Measurements from ENCODE around the gene AMOTL1. TPM values are rescaled to one million over a fixed set of nuclear protein-coding genes. Genes with fewer than 3 reads are reported as not detected.
A peak's percentile ranks its signal among the peaks of the same experiment; 100 is the strongest.

AMOTL1 gene
- total RNA-seq, 3 donors from 2014 or later: 6.5 to 94.7 (median 11.3) TPM

- TF ChIP-seq CTCF (IDR thresholded peaks at IDR 0.05): no peak
- intact Hi-C loops (cut with DNase I, micrococcal nuclease): no loop called here
- no peak overlapping the region for H3K4me3 ChIP-seq
- peaks cover 5% of the 10 kb centered on the region for H3K9me3 ChIP-seq
- no peak for DNase-seq
- H3K4me1 ChIP-seq (ENCODE audit: low read depth): no peaks in the 10 kb centered on the region
- H3K36me3 ChIP-seq (ENCODE audit: low read depth): no peaks in the 10 kb centered on the region
- ATAC-seq: no peak
Measured at GRCh38 chr11:94888204-94888603, 120.0 kb downstream of the AMOTL1 start.

DNA sequence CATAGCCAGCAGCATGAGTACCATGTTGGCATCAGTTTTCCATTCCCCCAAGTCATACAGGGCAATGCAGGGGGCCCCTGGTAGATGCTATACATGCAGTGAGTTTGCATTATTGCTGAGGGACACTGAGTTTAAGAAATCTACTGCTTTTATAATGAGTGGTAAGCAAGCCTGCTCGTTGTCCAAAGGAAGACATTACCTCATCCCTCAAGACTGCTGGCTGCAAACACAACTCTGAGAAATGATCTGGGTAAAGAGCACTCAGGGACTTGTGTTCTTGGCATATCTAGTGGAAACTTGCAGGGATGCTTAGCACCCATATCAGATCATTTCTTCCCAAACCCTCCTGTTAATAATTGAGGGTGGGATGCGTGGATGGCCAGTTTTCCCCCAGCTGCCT is 127.3 kb downstream of the AMOTL1 start:
- intact Hi-C loops (cut with DNase I, micrococcal nuclease): loop anchor here (10.0 kb wide), 2 partner anchors 271 to 371 kb away; no protein-coding TSS in a partner anchor

GRCh38 chr11:94895971-94896370 is 127.8 kb downstream of the AMOTL1 start:
- intact Hi-C loops (cut with DNase I, micrococcal nuclease): loop anchor here (10.0 kb wide), 2 partner anchors 271 to 371 kb away; no protein-coding TSS in a partner anchor
- DNase-seq (no peak), ATAC-seq (no peak)
- Histone ChIP-seq H3K36me3 (ENCODE audit: low read depth) (no peaks in the 10 kb centered on the region), H3K4me3 (no peak overlapping the region), H3K4me1 (ENCODE audit: low read depth) (no peaks in the 10 kb centered on the region), H3K9me3 (peaks cover 7% of the 10 kb centered on the region)
- TF ChIP-seq CTCF (IDR thresholded peaks at IDR 0.05): no peak

More for the DNA sequence above, 127.3 kb downstream of the AMOTL1 start:
- Histone ChIP-seq H3K4me3 (no peak overlapping the region), H3K9me3 (peaks cover 7% of the 10 kb centered on the region), H3K36me3 (ENCODE audit: low read depth) (no peaks in the 10 kb centered on the region), H3K4me1 (ENCODE audit: low read depth) (no peaks in the 10 kb centered on the region)
- ATAC-seq (no peak), DNase-seq (no peak)
- no peak for TF ChIP-seq CTCF (IDR thresholded peaks at IDR 0.05)

DNA sequence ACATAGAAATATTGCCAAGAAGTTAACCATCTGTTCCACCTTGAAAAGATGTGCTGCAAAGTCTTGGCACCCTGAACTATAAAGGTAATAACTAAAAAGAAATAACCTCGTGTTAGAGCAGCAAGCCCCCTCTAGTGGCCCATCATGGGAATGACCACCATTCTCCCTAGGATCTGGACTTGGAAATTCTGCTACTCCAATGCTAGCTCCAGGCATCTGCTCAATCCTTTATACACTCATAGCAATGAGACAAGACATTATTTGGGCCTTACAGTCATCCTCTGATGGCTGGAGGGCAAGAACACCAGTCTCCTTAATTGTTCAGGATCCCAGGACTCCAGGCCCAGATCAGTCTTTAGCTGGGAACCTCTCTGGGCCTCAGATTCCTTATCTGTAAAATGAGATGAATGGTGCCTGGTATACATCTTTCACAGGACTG is 129.2 kb downstream of the AMOTL1 start:
- peak; percentile 64 for TF ChIP-seq CTCF (IDR thresholded peaks at IDR 0.05)
- ATAC-seq (peak; percentile 61), DNase-seq (peak in 1 of 3 donors; percentile 65)
- no peak overlapping the region for H3K4me3 ChIP-seq
- no peaks in the 10 kb centered on the region for H3K4me1 ChIP-seq (ENCODE audit: low read depth)
- peaks cover 7% of the 10 kb centered on the region for H3K9me3 ChIP-seq
- intact Hi-C loops (cut with DNase I, micrococcal nuclease): loop anchor here (10.0 kb wide), 2 partner anchors 273 to 373 kb away; no protein-coding TSS in a partner anchor
- H3K36me3 ChIP-seq (ENCODE audit: low read depth): no peaks in the 10 kb centered on the region

- intact Hi-C loops (cut with DNase I, micrococcal nuclease): no loop called here
- no peaks in the 10 kb centered on the region for H3K36me3 ChIP-seq (ENCODE audit: low read depth)
Measured at GRCh38 chr11:94907226-94907625, 139.1 kb downstream of the AMOTL1 start.

More at GRCh38 chr11:94907226-94907625, 139.1 kb downstream of the AMOTL1 start:
- TF ChIP-seq CTCF (IDR thresholded peaks at IDR 0.05): no peak
- no peak for ATAC-seq
- H3K9me3 ChIP-seq: no peaks in the 10 kb centered on the region
- no peak for DNase-seq
- no peak overlapping the region for H3K4me3 ChIP-seq
- H3K4me1 ChIP-seq (ENCODE audit: low read depth): no peaks in the 10 kb centered on the region
